GM19239 (cell line): ENCODE measurements around the gene ALOX15B.

ENCODE experiments used
- DNase-seq: peaks from one replicate; pipeline ENCODE4 v3.0.0; 2011; ENCODE audit warnings: low spot score; ENCODE audit not compliant: insufficient read length
- FAIRE-seq: peaks from 2 replicates; lab custom pipeline; 2011; peaks lifted over from hg19 to GRCh38; lab: Jason Lieb, UNC

ALOX15B gene

GRCh38 chr17:8038954-8039610, at the start of gene ALOX15B:
TSS of gene ALOX15B (plus strand) at chr17:8039059. CDS start at chr17:8039156, 97 bp downstream.
- FAIRE-seq = no peak
- DNase-seq = no peak

- FAIRE-seq (peak; percentile 92), DNase-seq (peak; percentile 87)
Measured at GRCh38 chr17:7989781-7990655, 48.8 kb upstream of the ALOX15B start.

- FAIRE-seq (no peak), DNase-seq (no peak)
Measured at GRCh38 chr17:7992516-7992915, 46.3 kb upstream of the ALOX15B start.

GRCh38 chr17:7992924-7993323, 45.9 kb upstream of the ALOX15B start:
- no peak for FAIRE-seq
- DNase-seq = no peak

GRCh38 chr17:7993972-7994589, 44.8 kb upstream of the ALOX15B start:
- DNase-seq (no peak), FAIRE-seq (no peak)

GRCh38 chr17:7995724-7996123, 43.1 kb upstream of the ALOX15B start:
- FAIRE-seq (no peak), DNase-seq (no peak)

GRCh38 chr17:7997186-7997585, 41.7 kb upstream of the ALOX15B start:
- DNase-seq = no peak
- FAIRE-seq = peak; percentile 77

- no peak for DNase-seq
- peak; percentile 68 for FAIRE-seq
Measured at GRCh38 chr17:8001976-8002720, 36.7 kb upstream of the ALOX15B start, which contains the start of gene GUCY2D. TSS of gene GUCY2D (plus strand) at chr17:8002615. CDS start at chr17:8003048, 433 bp downstream.

GRCh38 chr17:8002721-8003593, 35.9 kb upstream of the ALOX15B start:
- FAIRE-seq (no peak), DNase-seq (no peak)

GRCh38 chr17:8003594-8004181, 35.2 kb upstream of the ALOX15B start:
- DNase-seq = no peak
- no peak for FAIRE-seq

GRCh38 chr17:8004899-8005298, 34.0 kb upstream of the ALOX15B start:
- DNase-seq (no peak), FAIRE-seq (no peak)

GRCh38 chr17:8005357-8005756, 33.5 kb upstream of the ALOX15B start:
- DNase-seq = no peak
- FAIRE-seq = no peak

GRCh38 chr17:8005967-8006730, 32.7 kb upstream of the ALOX15B start:
- no peak for DNase-seq
- FAIRE-seq = no peak

- FAIRE-seq (no peak), DNase-seq (no peak)
Measured at GRCh38 chr17:8006836-8007680, 31.8 kb upstream of the ALOX15B start.

GRCh38 chr17:8007836-8008235, 31.0 kb upstream of the ALOX15B start:
- DNase-seq (no peak), FAIRE-seq (no peak)

GRCh38 chr17:8012045-8012580, 26.7 kb upstream of the ALOX15B start:
- FAIRE-seq (no peak), DNase-seq (no peak)

GRCh38 chr17:8012996-8013640, 25.7 kb upstream of the ALOX15B start:
- DNase-seq = no peak
- no peak for FAIRE-seq
